HG03196 (cell line): ENCODE results near the gene KIF4A.
A peak's percentile ranks its signal among the peaks of the same experiment; 100 is the strongest.
"Not testable (repeated sequence)": the region's sequence is repeated elsewhere in the genome, so short reads cannot be mapped to it uniquely, and the experiment has no call there.

Experiments
- ATAC-seq: cut with Tn5 transposase; IDR thresholded peaks from one replicate; pipeline ENCODE4 v1.9.1; 2021; ENCODE audit not compliant: unreplicated experiment

The KIF4A gene, protein sequence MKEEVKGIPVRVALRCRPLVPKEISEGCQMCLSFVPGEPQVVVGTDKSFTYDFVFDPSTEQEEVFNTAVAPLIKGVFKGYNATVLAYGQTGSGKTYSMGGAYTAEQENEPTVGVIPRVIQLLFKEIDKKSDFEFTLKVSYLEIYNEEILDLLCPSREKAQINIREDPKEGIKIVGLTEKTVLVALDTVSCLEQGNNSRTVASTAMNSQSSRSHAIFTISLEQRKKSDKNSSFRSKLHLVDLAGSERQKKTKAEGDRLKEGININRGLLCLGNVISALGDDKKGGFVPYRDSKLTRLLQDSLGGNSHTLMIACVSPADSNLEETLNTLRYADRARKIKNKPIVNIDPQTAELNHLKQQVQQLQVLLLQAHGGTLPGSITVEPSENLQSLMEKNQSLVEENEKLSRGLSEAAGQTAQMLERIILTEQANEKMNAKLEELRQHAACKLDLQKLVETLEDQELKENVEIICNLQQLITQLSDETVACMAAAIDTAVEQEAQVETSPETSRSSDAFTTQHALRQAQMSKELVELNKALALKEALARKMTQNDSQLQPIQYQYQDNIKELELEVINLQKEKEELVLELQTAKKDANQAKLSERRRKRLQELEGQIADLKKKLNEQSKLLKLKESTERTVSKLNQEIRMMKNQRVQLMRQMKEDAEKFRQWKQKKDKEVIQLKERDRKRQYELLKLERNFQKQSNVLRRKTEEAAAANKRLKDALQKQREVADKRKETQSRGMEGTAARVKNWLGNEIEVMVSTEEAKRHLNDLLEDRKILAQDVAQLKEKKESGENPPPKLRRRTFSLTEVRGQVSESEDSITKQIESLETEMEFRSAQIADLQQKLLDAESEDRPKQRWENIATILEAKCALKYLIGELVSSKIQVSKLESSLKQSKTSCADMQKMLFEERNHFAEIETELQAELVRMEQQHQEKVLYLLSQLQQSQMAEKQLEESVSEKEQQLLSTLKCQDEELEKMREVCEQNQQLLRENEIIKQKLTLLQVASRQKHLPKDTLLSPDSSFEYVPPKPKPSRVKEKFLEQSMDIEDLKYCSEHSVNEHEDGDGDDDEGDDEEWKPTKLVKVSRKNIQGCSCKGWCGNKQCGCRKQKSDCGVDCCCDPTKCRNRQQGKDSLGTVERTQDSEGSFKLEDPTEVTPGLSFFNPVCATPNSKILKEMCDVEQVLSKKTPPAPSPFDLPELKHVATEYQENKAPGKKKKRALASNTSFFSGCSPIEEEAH

GRCh38 chrX:70289793-70290770 is at the start of gene KIF4A, which contains the start of gene PDZD11:
TSS of gene KIF4A (plus strand) at chrX:70290104. CDS start at chrX:70290459, 355 bp downstream.
TSS of gene PDZD11 (minus strand) at chrX:70289927. CDS start at chrX:70289341, 586 bp downstream.
- peak; percentile 95 for ATAC-seq

DNA sequence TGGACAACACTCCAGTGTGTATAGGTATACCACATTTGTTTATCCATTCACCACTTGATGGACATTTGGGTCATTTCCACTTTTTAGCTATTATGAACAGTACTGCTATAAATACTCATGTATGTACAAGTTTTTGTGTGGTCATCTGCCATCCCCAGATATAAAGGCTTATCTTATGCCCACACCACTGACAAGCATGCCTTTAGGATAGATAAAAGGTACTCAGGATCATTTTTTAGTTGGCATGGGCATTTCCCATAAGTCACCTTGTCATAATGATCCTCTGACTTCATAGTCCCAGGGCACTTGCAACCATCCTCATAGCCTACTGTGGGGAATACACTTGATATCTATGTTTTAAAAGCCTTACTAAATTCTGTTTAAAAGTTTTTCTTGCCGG is 49.2 kb upstream of the KIF4A start:
- ATAC-seq: no peak

- ATAC-seq: no peak
Observed at GRCh38 chrX:70241501-70241900, 48.4 kb upstream of the KIF4A start.

- not testable (repeated sequence) for ATAC-seq
Observed at GRCh38 chrX:70243601-70244000, 46.3 kb upstream of the KIF4A start.

GRCh38 chrX:70244881-70245280 is 45.0 kb upstream of the KIF4A start:
- ATAC-seq: no peak

DNA sequence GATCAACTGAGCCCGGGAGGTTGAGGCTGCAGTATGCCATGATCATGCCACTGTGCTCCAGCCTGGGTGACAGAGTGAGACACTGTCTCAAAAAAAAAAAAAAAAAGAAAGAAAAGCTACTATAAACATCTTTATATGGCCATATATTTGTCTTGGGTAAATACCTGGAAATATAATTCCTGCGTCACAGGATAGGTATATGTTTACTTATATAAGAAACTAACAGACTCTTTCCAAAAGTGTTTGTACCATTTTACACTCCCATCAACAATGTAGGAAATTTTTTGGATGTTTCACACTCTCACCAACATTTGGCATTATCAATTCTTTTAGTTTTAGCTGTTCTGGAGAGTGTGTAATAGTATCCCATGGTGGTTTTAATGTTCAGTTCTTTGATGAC is 42.7 kb upstream of the KIF4A start:
- no peak for ATAC-seq

DNA sequence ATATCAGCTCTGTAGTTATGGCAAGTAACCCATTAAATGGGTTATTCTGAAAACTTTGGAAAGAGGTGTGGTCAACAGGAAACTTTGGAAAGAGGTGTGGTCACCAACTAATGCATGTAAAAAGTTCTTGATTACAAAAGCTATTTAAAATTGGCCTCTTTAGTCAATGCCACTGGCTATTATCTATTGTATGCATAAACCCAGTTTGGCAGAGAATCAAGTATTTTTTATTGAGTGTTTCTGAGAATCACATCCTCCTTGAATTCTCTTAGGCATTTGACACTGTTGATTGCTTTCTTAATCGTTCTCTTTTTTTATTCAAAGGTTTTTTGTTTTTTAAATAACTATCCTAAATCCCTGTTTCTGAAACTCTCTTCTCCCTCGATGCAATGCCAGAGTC is 37.4 kb upstream of the KIF4A start:
- no peak for ATAC-seq

- no peak for ATAC-seq
Observed at GRCh38 chrX:70253377-70254062, 36.4 kb upstream of the KIF4A start.

DNA sequence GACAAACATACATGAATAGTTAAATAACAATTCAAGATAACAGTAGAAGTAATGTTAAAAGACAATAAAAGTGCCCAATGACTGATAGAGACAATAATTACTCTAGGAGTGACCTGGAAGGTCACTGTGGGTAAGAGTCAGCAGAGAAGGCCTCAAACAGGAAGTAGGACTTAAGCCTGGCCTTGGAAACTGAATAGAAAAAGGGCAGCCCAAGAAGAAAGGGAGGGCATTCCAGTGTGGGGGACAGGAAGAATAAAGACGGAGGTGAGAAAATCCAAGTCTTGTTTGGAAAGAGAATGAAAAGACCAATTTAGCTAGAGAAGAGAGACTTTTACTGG is 35.9 kb upstream of the KIF4A start:
- no peak for ATAC-seq

- no peak for ATAC-seq
Observed at GRCh38 chrX:70254909-70255308, 35.0 kb upstream of the KIF4A start.

- ATAC-seq: no peak
Observed at GRCh38 chrX:70255452-70255851, 34.5 kb upstream of the KIF4A start.

- ATAC-seq: no peak
Observed at GRCh38 chrX:70257423-70258288, 32.2 kb upstream of the KIF4A start.

- ATAC-seq: no peak
Observed at GRCh38 chrX:70260104-70260503, 29.8 kb upstream of the KIF4A start, which contains the start of gene P2RY4. TSS of gene P2RY4 (minus strand) at chrX:70260204. CDS start at chrX:70259624, 580 bp downstream.

DNA sequence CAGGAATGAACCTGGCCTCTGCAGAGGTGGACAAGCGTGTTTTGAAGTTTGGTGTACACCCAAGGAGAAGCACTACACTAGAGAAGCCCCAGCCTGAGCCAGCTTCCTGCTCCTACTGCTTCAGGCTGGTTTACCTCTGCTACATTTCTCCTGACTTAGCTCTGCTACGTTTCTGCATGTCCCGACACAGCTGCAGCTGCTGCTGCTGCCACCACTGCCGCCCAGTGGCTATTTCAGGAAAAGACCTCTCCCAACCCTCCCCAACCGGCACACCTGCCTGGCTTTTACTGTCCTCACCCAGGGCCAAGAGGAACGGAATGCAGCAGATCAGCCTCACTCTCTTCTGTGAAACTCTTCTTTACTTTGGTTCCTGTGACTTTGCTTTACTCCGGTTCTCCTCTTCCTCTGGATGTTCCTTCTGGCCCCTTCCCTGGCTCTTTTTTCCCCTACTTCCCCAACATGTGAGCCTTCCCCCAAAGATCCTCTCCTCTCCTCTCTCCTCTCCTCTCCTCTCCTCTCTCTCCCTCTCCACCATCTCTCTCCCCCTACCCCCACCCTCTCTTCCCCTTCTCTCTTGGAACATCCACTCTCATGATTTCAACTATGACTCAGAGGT is 26.8 kb upstream of the KIF4A start:
- ATAC-seq: no peak

- no peak for ATAC-seq
Observed at GRCh38 chrX:70264784-70265183, 25.1 kb upstream of the KIF4A start.

- ATAC-seq: no peak
Observed at GRCh38 chrX:70268034-70268433, 21.9 kb upstream of the KIF4A start, which contains the start of gene ARR3. TSS of gene ARR3 (plus strand) at chrX:70268334. CDS start at chrX:70269386, 1,052 bp downstream.

DNA sequence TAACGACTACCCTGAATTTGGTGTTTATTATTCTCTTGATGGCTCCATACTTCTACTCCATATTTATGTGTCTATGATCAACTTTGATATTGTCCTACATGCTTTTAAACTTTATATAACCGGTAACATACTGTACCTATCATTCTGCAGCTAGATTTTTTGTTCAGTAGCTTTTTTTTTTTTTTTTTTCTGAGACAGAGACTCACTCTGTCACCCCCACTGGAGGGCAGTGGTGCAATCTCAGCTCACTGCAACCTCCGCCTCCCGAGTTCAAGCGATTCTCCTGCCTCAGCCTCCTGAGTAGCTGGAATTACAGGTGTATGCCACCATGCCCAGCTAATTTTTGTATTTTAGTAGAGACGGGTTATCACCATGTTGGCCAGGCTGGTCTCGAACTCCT is 15.9 kb upstream of the KIF4A start:
- not testable (repeated sequence) for ATAC-seq

DNA sequence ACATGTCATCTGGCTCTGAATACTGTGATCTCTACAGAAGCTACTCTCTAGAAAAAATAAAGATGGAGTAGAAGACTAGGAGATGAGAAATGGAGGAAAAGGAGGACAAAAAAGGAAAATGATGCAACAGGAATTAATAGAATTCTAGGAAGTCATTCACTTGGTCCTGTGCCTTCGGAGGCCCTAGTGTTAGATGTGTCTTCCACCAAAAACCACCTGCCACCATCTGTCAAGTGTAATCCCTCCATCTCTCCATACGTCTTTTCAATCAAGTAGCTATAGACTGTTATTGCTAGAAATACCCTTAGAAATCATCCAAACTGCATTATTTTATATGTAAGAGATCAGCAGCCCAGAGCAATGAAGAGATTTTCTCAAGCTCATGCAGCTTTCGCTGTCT is 10.8 kb upstream of the KIF4A start:
- ATAC-seq: no peak
